ENCODE results near the gene PHGDH. TPM values are rescaled to one million over a fixed set of nuclear protein-coding genes. Genes with fewer than 3 reads are reported as not detected.

The PHGDH gene
- total RNA-seq, 2 donors from 2014 or later, result 6.3 to 11.6 TPM

GRCh38 chr1:119712342-119713038 is 756 bp downstream of the PHGDH start:
- H3K9ac ChIP-seq (ENCODE audit: low read depth in 2 of 2, low read length in 2 of 2), result peak overlapping the region in 1 of 2 donors; percentile 49
- H3K4me3 ChIP-seq, result peak overlapping the region; percentile 42
- no peaks in the 10 kb centered on the region for H3K36me3 ChIP-seq
- no peaks in the 10 kb centered on the region for H3K9me3 ChIP-seq
- intact Hi-C loops (cut with DNase I), result no loop called here
- H3K4me1 ChIP-seq, result no peaks in the 10 kb centered on the region
- no peak for TF ChIP-seq CTCF (IDR thresholded peaks at IDR 0.05)
- peak overlapping the region; percentile 22 for H3K27ac ChIP-seq
- peak; percentile 41 for DNase-seq
- H3K27me3 ChIP-seq, result no peaks in the 10 kb centered on the region

GRCh38 chr1:119713039-119713748 is 1.5 kb downstream of the PHGDH start:
- DNase-seq, result no peak
- H3K9me3 ChIP-seq, result no peaks in the 10 kb centered on the region
- no peaks in the 10 kb centered on the region for H3K36me3 ChIP-seq
- H3K4me1 ChIP-seq, result no peaks in the 10 kb centered on the region
- intact Hi-C loops (cut with DNase I), result no loop called here
- no peak for TF ChIP-seq CTCF (IDR thresholded peaks at IDR 0.05)
- no peaks in the 10 kb centered on the region for H3K27me3 ChIP-seq
- peak overlapping the region; percentile 42 for H3K4me3 ChIP-seq
- H3K27ac ChIP-seq, result peak overlapping the region; percentile 22
- H3K9ac ChIP-seq (ENCODE audit: low read depth in 2 of 2, low read length in 2 of 2), result no peak overlapping the region

- TF ChIP-seq CTCF (IDR thresholded peaks at IDR 0.05), result no peak
- H3K36me3 ChIP-seq, result no peaks in the 10 kb centered on the region
- no peaks in the 10 kb centered on the region for H3K27me3 ChIP-seq
- H3K9me3 ChIP-seq, result no peaks in the 10 kb centered on the region
- no peak for DNase-seq
- intact Hi-C loops (cut with DNase I), result no loop called here
- no peak overlapping the region for H3K9ac ChIP-seq (ENCODE audit: low read depth in 2 of 2, low read length in 2 of 2)
- H3K4me1 ChIP-seq, result no peaks in the 10 kb centered on the region
- H3K4me3 ChIP-seq, result no peak overlapping the region
- no peak overlapping the region for H3K27ac ChIP-seq
Observed at GRCh38 chr1:119713749-119714456, 2.2 kb downstream of the PHGDH start.

- H3K4me1 ChIP-seq, result no peaks in the 10 kb centered on the region
- no peaks in the 10 kb centered on the region for H3K27me3 ChIP-seq
- H3K4me3 ChIP-seq, result no peak overlapping the region
- TF ChIP-seq CTCF (IDR thresholded peaks at IDR 0.05), result no peak
- no peak for DNase-seq
- no peak overlapping the region for H3K9ac ChIP-seq (ENCODE audit: low read depth in 2 of 2, low read length in 2 of 2)
- intact Hi-C loops (cut with DNase I), result no loop called here
- no peak overlapping the region for H3K27ac ChIP-seq
- H3K36me3 ChIP-seq, result no peaks in the 10 kb centered on the region
- no peaks in the 10 kb centered on the region for H3K9me3 ChIP-seq
Observed at GRCh38 chr1:119714583-119714982, 2.8 kb downstream of the PHGDH start.

- H3K9me3 ChIP-seq, result no peaks in the 10 kb centered on the region
- H3K27me3 ChIP-seq, result no peaks in the 10 kb centered on the region
- no peaks in the 10 kb centered on the region for H3K4me1 ChIP-seq
- H3K4me3 ChIP-seq, result no peak overlapping the region
- no peak for TF ChIP-seq CTCF (IDR thresholded peaks at IDR 0.05)
- H3K9ac ChIP-seq (ENCODE audit: low read depth in 2 of 2, low read length in 2 of 2), result no peak overlapping the region
- H3K36me3 ChIP-seq, result no peaks in the 10 kb centered on the region
- intact Hi-C loops (cut with DNase I), result no loop called here
- no peak for DNase-seq
- H3K27ac ChIP-seq, result no peak overlapping the region
Observed at GRCh38 chr1:119715542-119715941, 3.8 kb downstream of the PHGDH start.

All from colonic mucosa (tissue), 4 donors.